Esophagus muscularis mucosa (tissue), 3 donors: Measurements from ENCODE around the gene SDC4.

Source experiments
- POLR2A ChIP-seq: fragments of 450-650 bp; IDR thresholded peaks from one replicate; pipeline ENCODE4 v1.6.1; 2017; ENCODE audit warnings: antibody characterized with exemption, moderate library complexity, mild to moderate bottlenecking, low read depth
- POLR2AphosphoS5 ChIP-seq, 2 donors: sonication (generic); formaldehyde crosslinking; IDR thresholded peaks; one replicate each; pipeline ENCODE4 v1.6.1; 2017; ENCODE audit warnings: antibody characterized with exemption in 2 of 2
- TF ChIP-seq, protein P1 (sequence below), 3 experiments: fragments of 200-600 bp in 2 of 3; fragments of 450-650 bp in 1 of 3; sonication (generic) in 2 of 3; IDR thresholded peaks; one replicate each; pipeline ENCODE4 v1.5.1; 2017 to 2019; ENCODE audit warnings: antibody characterized with exemption in 3 of 3, mild to moderate bottlenecking in 2 of 3, moderate library complexity in 1 of 3

DNA sequence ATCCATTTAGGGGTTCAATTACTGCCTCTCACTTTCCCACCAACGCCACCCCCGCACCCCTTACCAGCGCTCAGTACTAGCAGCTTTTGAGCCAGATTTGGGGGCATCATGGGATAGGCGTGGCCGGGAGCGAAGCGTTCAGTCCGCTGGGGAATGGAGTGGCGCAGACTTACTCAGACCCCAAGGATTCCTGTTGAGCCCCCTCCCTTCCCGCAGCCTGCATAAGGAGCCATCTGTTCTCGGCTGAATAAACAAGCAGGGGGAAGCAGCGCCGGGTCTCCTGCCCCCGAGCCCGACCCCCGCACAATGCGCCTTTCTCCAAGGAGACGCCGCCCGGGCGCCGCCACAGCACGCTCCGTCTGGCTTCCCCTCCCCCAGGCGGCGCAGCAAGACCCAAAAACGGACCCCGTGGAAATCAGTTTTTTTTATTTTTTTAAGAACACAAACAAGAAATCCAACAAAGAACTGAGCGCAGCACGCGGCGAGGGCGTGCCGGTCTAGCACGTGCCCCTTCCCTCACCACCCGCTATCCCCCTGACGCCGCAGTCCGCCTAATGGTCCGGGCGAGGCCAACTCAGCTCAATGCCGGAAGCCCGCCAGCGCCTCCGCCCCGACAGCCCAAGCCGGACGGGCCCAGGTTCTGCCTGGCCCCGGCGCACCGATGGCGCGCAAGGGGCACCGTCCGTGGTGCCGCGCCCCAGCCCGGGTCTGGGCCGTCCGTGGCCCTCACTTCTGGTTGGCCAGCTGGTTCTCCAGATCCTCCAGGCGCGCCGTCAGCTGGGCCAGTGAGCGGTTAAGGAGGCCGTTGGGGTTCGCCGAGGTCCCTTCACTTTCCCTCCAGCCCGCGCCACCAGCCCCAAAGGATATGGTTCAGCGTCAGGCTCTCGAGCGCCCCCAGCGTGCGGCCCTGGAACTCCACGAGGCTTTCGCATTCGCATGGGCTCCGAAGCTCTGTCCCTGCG, 54.9 kb downstream of the SDC4 start:
- TF ChIP-seq POLR2AphosphoS5 (IDR thresholded peaks at IDR 0.05) (peak in 1 of 2 donors; percentile 14), POLR2A (no peak)
- TF ChIP-seq, protein P1, sequence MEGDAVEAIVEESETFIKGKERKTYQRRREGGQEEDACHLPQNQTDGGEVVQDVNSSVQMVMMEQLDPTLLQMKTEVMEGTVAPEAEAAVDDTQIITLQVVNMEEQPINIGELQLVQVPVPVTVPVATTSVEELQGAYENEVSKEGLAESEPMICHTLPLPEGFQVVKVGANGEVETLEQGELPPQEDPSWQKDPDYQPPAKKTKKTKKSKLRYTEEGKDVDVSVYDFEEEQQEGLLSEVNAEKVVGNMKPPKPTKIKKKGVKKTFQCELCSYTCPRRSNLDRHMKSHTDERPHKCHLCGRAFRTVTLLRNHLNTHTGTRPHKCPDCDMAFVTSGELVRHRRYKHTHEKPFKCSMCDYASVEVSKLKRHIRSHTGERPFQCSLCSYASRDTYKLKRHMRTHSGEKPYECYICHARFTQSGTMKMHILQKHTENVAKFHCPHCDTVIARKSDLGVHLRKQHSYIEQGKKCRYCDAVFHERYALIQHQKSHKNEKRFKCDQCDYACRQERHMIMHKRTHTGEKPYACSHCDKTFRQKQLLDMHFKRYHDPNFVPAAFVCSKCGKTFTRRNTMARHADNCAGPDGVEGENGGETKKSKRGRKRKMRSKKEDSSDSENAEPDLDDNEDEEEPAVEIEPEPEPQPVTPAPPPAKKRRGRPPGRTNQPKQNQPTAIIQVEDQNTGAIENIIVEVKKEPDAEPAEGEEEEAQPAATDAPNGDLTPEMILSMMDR (IDR thresholded peaks at IDR 0.05), result peak; percentile 82 to 100 (median 87)
